SK-N-MC (cell line): ENCODE results near the gene TDRD6.

Source experiments
- EZH2 ChIP-seq: fragments of 200-600 bp; sonication (generic); IDR thresholded peaks from one replicate; pipeline ENCODE4 v1.6.1; 2017; ENCODE audit warnings: antibody characterized with exemption
- POLR2AphosphoS5 ChIP-seq: IDR thresholded peaks from 2 replicates; pipeline ENCODE4 v1.6.1; 2012; ENCODE audit warnings: mild to moderate bottlenecking, low read depth, low read length, borderline replicate concordance

GRCh38 chr6:46734867-46735719 is 47.4 kb downstream of the TDRD6 start, which contains the start of gene PLA2G7:
- TF ChIP-seq POLR2AphosphoS5 (no peak), EZH2 (peak; percentile 94)
